NT2/D1 (cell line): ENCODE results near the gene GSAP.

Experiments used
- SUZ12 ChIP-seq: IDR thresholded peaks from 2 replicates; pipeline ENCODE4 v1.6.1; 2011; ENCODE audit not compliant: insufficient read length, insufficient read depth; ENCODE audit errors: extremely low read depth
- YY1 ChIP-seq: IDR thresholded peaks from 2 replicates; pipeline ENCODE4 v1.6.1; 2011; ENCODE audit not compliant: insufficient read length, insufficient read depth
- ZNF274 ChIP-seq: IDR thresholded peaks from 2 replicates; pipeline ENCODE4 v1.6.1; 2011; ENCODE audit warnings: mild to moderate bottlenecking, low read depth, low read length

- TF ChIP-seq SUZ12 (no peak), YY1 (no peak), ZNF274 (no peak)
These were observed 102.2 kb downstream of the GSAP start for GRCh38 chr7:77313876-77314480.
